AG04450 (cell line): ENCODE data around the gene EPSTI1. TPM values are rescaled to one million over a fixed set of nuclear protein-coding genes. Genes with fewer than 3 reads are reported as not detected.
"Not testable (repeated sequence)": the region's sequence is repeated elsewhere in the genome, so short reads cannot be mapped to it uniquely, and the experiment has no call there.

Source experiments
- CTCF ChIA-PET: fragments of 300-600, 350-600 bp; formaldehyde crosslinking; extraction: SDS; loops from one replicate; lab custom pipeline; 2022; ENCODE audit warnings: antibody characterized with exemption, inconsistent platforms; lab: Charles Lee
- POLR2A ChIA-PET: fragments of 350-600 bp; formaldehyde crosslinking; extraction: SDS; loops from one replicate; lab custom pipeline; 2021; ENCODE audit warnings: antibody characterized with exemption, inconsistent platforms; lab: Yijun Ruan, JAX
- DNase-seq: peaks from one replicate; pipeline ENCODE4 v3.0.0-alpha.2; 2011; ENCODE audit warnings: low read depth, low spot score
- H3K27ac ChIP-seq: one replicate; pipeline ENCODE4 v1.5.1; 2012; ENCODE audit warnings: low read depth, low read length, control low read depth
- H3K27me3 ChIP-seq: one replicate; pipeline ENCODE4 v1.6.0; 2012; ENCODE audit warnings: low read length; ENCODE audit not compliant: control insufficient read depth, insufficient read depth
- H3K4me3 ChIP-seq: 2 replicates; pipeline ENCODE4 v1.5.1; 2011; ENCODE audit warnings: mild to moderate bottlenecking, low read depth, low read length, control low read depth
- H3K9me3 ChIP-seq: 2 replicates; pipeline ENCODE4 v1.5.1; 2012; ENCODE audit warnings: low read length; ENCODE audit not compliant: control insufficient read depth, insufficient read depth
- CTCF ChIP-seq: IDR thresholded peaks from 2 replicates; pipeline ENCODE4 v1.5.1; 2011; ENCODE audit warnings: low read depth, low read length, control low read depth, inconsistent platforms
- polyA minus RNA-seq: library from RNA; depleted of rRNA, polyadenylated mRNA; stranded (reverse); fragments of >200 nt; gene quantifications from 2 replicates; pipeline ENCODE4 v1.2.3, GENCODE V29; 2011; rRNA and poly(A)+ RNA removed
- polyA plus RNA-seq: library from polyadenylated mRNA; depleted of rRNA; stranded (reverse); fragments of >200 nt; gene quantifications from 2 replicates; pipeline ENCODE4 v1.2.3, GENCODE V29; 2011; rRNA removed

Gene EPSTI1
- polyA plus RNA-seq (4.0 and 6.0 TPM in 2 replicates), polyA minus RNA-seq (1.7 and 2.2 TPM in 2 replicates)

- ChIA-PET CTCF (interaction anchor here (0.6 to 2.5 kb wide), 4 partner anchors 21 to 799 kb away, joined by 3 to 17 read pairs (median 4); no protein-coding TSS in a partner anchor), POLR2A (no interaction called here)
- TF ChIP-seq CTCF: no peak
- H3K27me3 ChIP-seq: no peaks in the 10 kb centered on the region
- peak within 1 kb of the TSS; percentile 66 for H3K27ac ChIP-seq
- H3K4me3 ChIP-seq: peak within 1 kb of the TSS; percentile 59
- no peaks in the 10 kb centered on the region for H3K9me3 ChIP-seq
- no peak for DNase-seq
Observed at GRCh38 chr13:42991898-42992763, at the start of gene EPSTI1. Gene EPSTI1, minus strand, starts transcription at chr13:42992241. Its CDS starts 76 bp downstream, at chr13:42992165.

- CTCF ChIA-PET: no interaction called here
- TF ChIP-seq CTCF: no peak
- DNase-seq: no peak
- H3K4me3 ChIP-seq: no peak overlapping the region
- H3K9me3 ChIP-seq: no peaks in the 10 kb centered on the region; the same call in 1 of the 2 replicates
- POLR2A ChIA-PET: no interaction called here
- no peaks in the 10 kb centered on the region for H3K27me3 ChIP-seq
- no peak overlapping the region for H3K27ac ChIP-seq
Observed at GRCh38 chr13:43041369-43041921, 49.4 kb upstream of the EPSTI1 start.

GRCh38 chr13:43040581-43041368 lies 48.7 kb upstream of the EPSTI1 start:
- H3K4me3 ChIP-seq, POLR2A ChIA-PET, H3K27me3 ChIP-seq, H3K9me3 ChIP-seq, DNase-seq, CTCF ChIA-PET, H3K27ac ChIP-seq: not testable (repeated sequence)

GRCh38 chr13:43039966-43040365 lies 47.9 kb upstream of the EPSTI1 start:
- Histone ChIP-seq H3K27me3 (no peaks in the 10 kb centered on the region), H3K4me3 (no peak overlapping the region), H3K9me3 (no peaks in the 10 kb centered on the region; the same call in 1 of the 2 replicates), H3K27ac (no peak overlapping the region)
- TF ChIP-seq CTCF: no peak
- ChIA-PET POLR2A (no interaction called here), CTCF (no interaction called here)
- no peak for DNase-seq
